A549 (cell line): ENCODE data around the gene ACTG1. TPM values are rescaled to one million over a fixed set of nuclear protein-coding genes. Genes with fewer than 3 reads are reported as not detected.
A peak's percentile ranks its signal among the peaks of the same experiment; 100 is the strongest.

Experiments used
- ATAC-seq, 2 experiments: fragments of 200-7000 bp in 1 of 2; fragments of >200 bp in 1 of 2; cut with Nextera tagmentation in 1 of 2; cut with Tn5 transposase in 1 of 2; 3 replicates each; pipeline versions ENCODE4 v1.8.0 to v1.9.1; 2018 to 2020; ENCODE audit warnings: mild to moderate bottlenecking in 1 of 2, moderate library complexity in 1 of 2
- CTCF ChIA-PET: fragments of 300-600 bp; sonication (Branson Sonifier 250); formaldehyde crosslinking; extraction: SDS; loops from one replicate; lab custom pipeline; 2021; ENCODE audit warnings: antibody characterized with exemption, inconsistent platforms; lab: Yijun Ruan, JAX
- POLR2A ChIA-PET: fragments of 350-600 bp; formaldehyde crosslinking; extraction: SDS; loops from one replicate; lab custom pipeline; 2021; ENCODE audit warnings: antibody characterized with exemption, inconsistent platforms; lab: Yijun Ruan, JAX
- DNase-seq, 2 experiments: peaks; one replicate each; pipeline versions ENCODE4 v3.0.0 to v3.0.0-alpha.2; 2011 to 2016; ENCODE audit warnings: low read depth in 1 of 2, low spot score in 1 of 2
- FAIRE-seq: peaks from 2 replicates; lab custom pipeline; 2011; peaks lifted over from hg19 to GRCh38; lab: Jason Lieb, UNC
- H3K27ac ChIP-seq, 2 experiments: fragments of >200 bp; sonication (Bioruptor Twin); formaldehyde crosslinking; 3 replicates each; pipeline ENCODE4 v1.5.1; 2016 to 2017
- H3K4me1 ChIP-seq: fragments of >200 bp; sonication (Bioruptor Twin); formaldehyde crosslinking; 3 replicates; pipeline ENCODE4 v1.6.1; 2016
- H3K4me2 ChIP-seq: fragments of >200 bp; sonication (Bioruptor Twin); formaldehyde crosslinking; 3 replicates; pipeline ENCODE4 v1.6.1; 2016
- H3K4me3 ChIP-seq: fragments of >200 bp; sonication (Bioruptor Twin); formaldehyde crosslinking; 3 replicates; pipeline ENCODE4 v1.5.1; 2016
- H3K9me3 ChIP-seq: fragments of >200 bp; sonication (Bioruptor Twin); formaldehyde crosslinking; 3 replicates; pipeline ENCODE4 v1.6.1; 2016
- CHD4 ChIP-seq: fragments of 200-600 bp; sonication (generic); IDR thresholded peaks from 2 replicates; pipeline ENCODE4 v1.6.1; 2016; ENCODE audit warnings: antibody characterized with exemption, mild to moderate bottlenecking, borderline replicate concordance
- EHF ChIP-seq: fragments of 250-450 bp; sonication (Bioruptor Pico); IDR thresholded peaks from 2 replicates; pipeline ENCODE4 v1.5.0; 2020; ENCODE audit warnings: mild to moderate bottlenecking
- EHMT2 ChIP-seq: fragments of 200-600 bp; sonication (generic); IDR thresholded peaks from 2 replicates; pipeline ENCODE4 v1.6.1; 2016; ENCODE audit warnings: antibody characterized with exemption, low read depth, mild to moderate bottlenecking, moderate library complexity
- FOSB ChIP-seq: fragments of 250-450 bp; sonication (Bioruptor Pico); IDR thresholded peaks from 2 replicates; pipeline ENCODE4 v1.5.0; 2020; ENCODE audit warnings: mild to moderate bottlenecking, moderate library complexity
- FOXS1 ChIP-seq: fragments of 250-450 bp; sonication (Bioruptor Pico); IDR thresholded peaks from 2 replicates; pipeline ENCODE4 v1.5.0; 2020; ENCODE audit warnings: mild to moderate bottlenecking, moderate library complexity
- GATA3 ChIP-seq: IDR thresholded peaks from 2 replicates; pipeline ENCODE4 v1.6.1; 2012; ENCODE audit warnings: borderline replicate concordance
- HDAC2 ChIP-seq: fragments of 200-600 bp; sonication (generic); IDR thresholded peaks from 2 replicates; pipeline ENCODE4 v1.6.1; 2016
- HOXB13 ChIP-seq: fragments of 250-450 bp; sonication (Bioruptor Pico); IDR thresholded peaks from 2 replicates; pipeline ENCODE4 v1.5.0; 2020; ENCODE audit warnings: low read depth, mild to moderate bottlenecking, moderate library complexity
- HOXB5 ChIP-seq: fragments of 250-450 bp; sonication (Bioruptor Pico); IDR thresholded peaks from 2 replicates; pipeline ENCODE4 v1.5.0; 2020; ENCODE audit warnings: mild to moderate bottlenecking, moderate library complexity
- KDM1A ChIP-seq: fragments of 200-600 bp; sonication (generic); IDR thresholded peaks from 2 replicates; pipeline ENCODE4 v1.6.1; 2016; ENCODE audit warnings: low read depth, mild to moderate bottlenecking
- MAFK ChIP-seq: fragments of 450-650 bp; IDR thresholded peaks from 2 replicates; pipeline ENCODE4 v1.6.1; 2014; ENCODE audit not compliant: partially characterized antibody
- MAZ ChIP-seq: fragments of 150-350 bp; IDR thresholded peaks from 2 replicates; pipeline ENCODE4 v1.6.1; 2014; ENCODE audit warnings: antibody characterized with exemption, low read depth, low read length, borderline replicate concordance
- NFE2L2 ChIP-seq: fragments of 150-350 bp; conservative IDR thresholded peaks from 2 replicates; pipeline ENCODE4 v1.6.1; 2014; ENCODE audit warnings: low read length
- POLR2A ChIP-seq: IDR thresholded peaks from 2 replicates; pipeline ENCODE4 v1.6.1; 2012; ENCODE audit warnings: mild to moderate bottlenecking, low read length
- POLR2AphosphoS2 ChIP-seq: conservative IDR thresholded peaks from 2 replicates; pipeline ENCODE4 v1.6.1; 2012; ENCODE audit warnings: low read length, improper control_type of control experiment, inconsistent platforms
- RAD21 ChIP-seq, 2 experiments: fragments of >200 bp in 1 of 2; sonication (Bioruptor Twin) in 1 of 2; formaldehyde crosslinking in 1 of 2; IDR thresholded peaks in 1 of 2; conservative IDR thresholded peaks in 1 of 2; 2 replicates in 1 of 2; 3 replicates in 1 of 2; pipeline ENCODE4 v1.6.1; 2012 to 2018; ENCODE audit warnings: inconsistent platforms in 1 of 2
- RARB ChIP-seq: fragments of 250-450 bp; sonication (Bioruptor Pico); IDR thresholded peaks from 2 replicates; pipeline ENCODE4 v1.8.0; 2021; ENCODE audit warnings: mild to moderate bottlenecking, moderate library complexity
- REST ChIP-seq: fragments of 200-600 bp; sonication (generic); IDR thresholded peaks from 2 replicates; pipeline ENCODE4 v1.6.1; 2016; ENCODE audit warnings: antibody characterized with exemption, mild to moderate bottlenecking, moderate library complexity
- USF2 ChIP-seq: fragments of 450-650 bp; IDR thresholded peaks from 2 replicates; pipeline ENCODE4 v1.6.1; 2014; ENCODE audit warnings: antibody characterized with exemption
- ZC3H11A ChIP-seq: fragments of 450-650 bp; IDR thresholded peaks from 2 replicates; pipeline ENCODE4 v1.6.1; 2014; ENCODE audit warnings: antibody characterized with exemption, mild to moderate bottlenecking
- ZFP36 ChIP-seq: fragments of 450-650 bp; IDR thresholded peaks from 2 replicates; pipeline ENCODE4 v1.6.1; 2014; ENCODE audit warnings: borderline replicate concordance; ENCODE audit not compliant: partially characterized antibody
- WGBS: methylation state at CpG from one replicate; pipeline ENCODE4 v1.1.6; 2017; ENCODE audit errors: missing lambda C conversion rate; 5-methylcytosine and 5-hydroxymethylcytosine counted together
- polyA plus RNA-seq, 4 experiments: library from polyadenylated mRNA; depleted of rRNA in 3 of 4; stranded (reverse); fragments of >200 nt; fragmentation: RNase III in 1 of 4; extraction: RNeasy Plus Mini Kit Qiagen cat#74134 plus additional on column Dnase treatment in 1 of 4; gene quantifications; 2 replicates in 3 of 4; 3 replicates in 1 of 4; pipeline ENCODE4 v1.2.3, GENCODE V29; 2011 to 2017

ACTG1 gene
- polyA plus RNA-seq, 2 of the 4 experiments (the other 2 are of a cell fraction), result 2,042 to 7,263 TPM

GRCh38 chr17:81470944-81471817 is 41.4 kb downstream of the ACTG1 start:
- FAIRE-seq (no peak), DNase-seq (no peak), ATAC-seq (no peak)
- ChIA-PET POLR2A (interaction anchor here (1.0 kb wide), 1 partner anchor 52 kb away, joined by 3 read pairs; no protein-coding TSS in a partner anchor), CTCF (interaction anchor here (0.7 to 4.2 kb wide), 6 partner anchors 10 to 162 kb away, joined by 3 to 53 read pairs (median 4); no protein-coding TSS in a partner anchor)
- Histone ChIP-seq H3K4me1 (no peaks in the 10 kb centered on the region), H3K4me2 (no peak overlapping the region), H3K27ac (0 out of 6 replicates have a peak overlapping the region, but pooled peaks of 1 of the 2 experiments have one; percentile 15), H3K9me3 (no peaks in the 10 kb centered on the region), H3K4me3 (no peak overlapping the region)
- 86% methylated on average over 14 of the region's 14 CpGs for WGBS
- no peak for TF ChIP-seq POLR2A
- TF ChIP-seq FOXS1, result no peak

- POLR2A ChIA-PET, result interaction anchor here (1.0 kb wide), 1 partner anchor 51 kb away, joined by 3 read pairs; no protein-coding TSS in a partner anchor
- H3K27ac ChIP-seq, result no peak overlapping the region
- ATAC-seq, result no peak
These were observed 42.2 kb downstream of the ACTG1 start for GRCh38 chr17:81470270-81470943.

More at GRCh38 chr17:81470270-81470943, 42.2 kb downstream of the ACTG1 start:
- H3K9me3 ChIP-seq, result no peaks in the 10 kb centered on the region
- TF ChIP-seq MAFK, result no peak
- TF ChIP-seq USF2, result no peak
- no peak for TF ChIP-seq HOXB13 (CRISPR knock-in tag)
- no peak for TF ChIP-seq RAD21 (conservative IDR thresholded peaks at IDR 0.05 in 1 of 2, IDR thresholded peaks at IDR 0.05 in 1 of 2)
- TF ChIP-seq MAZ, result no peak
- no peak for TF ChIP-seq EHMT2
- TF ChIP-seq ZC3H11A, result no peak
- TF ChIP-seq HOXB5 (CRISPR knock-in tag), result no peak
- TF ChIP-seq ZFP36, result no peak
- TF ChIP-seq HDAC2, result no peak
- no peak for TF ChIP-seq GATA3
- TF ChIP-seq NFE2L2, result no peak
- no peak for TF ChIP-seq RARB (CRISPR knock-in tag)
- no peak for TF ChIP-seq POLR2AphosphoS2
- no peak for TF ChIP-seq REST
- TF ChIP-seq FOSB, result no peak
- TF ChIP-seq KDM1A, result no peak
- no peak for TF ChIP-seq CHD4
- TF ChIP-seq EHF (CRISPR knock-in tag), result no peak
- no peaks in the 10 kb centered on the region for H3K4me1 ChIP-seq
- H3K4me3 ChIP-seq, result no peak overlapping the region
- WGBS, result 84% methylated on average over 9 of the region's 9 CpGs
- no peak for DNase-seq
- CTCF ChIA-PET, result interaction anchor here (1.3 kb wide), 1 partner anchor 26 kb away, joined by 4 read pairs; no protein-coding TSS in a partner anchor
- H3K4me2 ChIP-seq, result no peak overlapping the region
- no peak for FAIRE-seq
